PC-3 (cell line): ENCODE data around the gene MTMR11. TPM values are rescaled to one million over a fixed set of nuclear protein-coding genes. Genes with fewer than 3 reads are reported as not detected.

Source experiments
- ATAC-seq: fragments of 200-7000 bp; cut with Tn5 transposase; 2 replicates; pipeline ENCODE4 v1.9.1; 2020; ENCODE audit warnings: mild to moderate bottlenecking, moderate library complexity
- BruUV-seq: library from RNA; stranded (reverse); fragments of 400-500 nt; replicated peaks from 2 replicates; lab custom pipeline; 2021; lab: Mats Ljungman, UMichigan
- CTCF ChIA-PET: fragments of 300-600 bp; sonication (Branson Sonifier 250); formaldehyde crosslinking; loops from one replicate; lab custom pipeline; 2022; ENCODE audit warnings: antibody characterized with exemption; lab: Charles Lee
- POLR2A ChIA-PET: fragments of 300-600 bp; sonication (Branson Sonifier 250); formaldehyde crosslinking; loops from one replicate; lab custom pipeline; 2022; ENCODE audit warnings: antibody characterized with exemption; ENCODE audit not compliant: unreplicated experiment; lab: Charles Lee
- DNase-seq: peaks from one replicate; pipeline ENCODE4 v3.0.0-alpha.2; 2015
- H2AFZ ChIP-seq: fragments of 300-600 bp; sonication (generic); 2 replicates; pipeline ENCODE4 v1.6.0; 2016; ENCODE audit warnings: antibody characterized with exemption, low read length
- H3F3A ChIP-seq: fragments of 300-600 bp; sonication (generic); one replicate; pipeline ENCODE4 v1.6.0; 2017; ENCODE audit warnings: antibody characterized with exemption, low read length, control low read depth, mild to moderate bottlenecking; ENCODE audit not compliant: unreplicated experiment
- H3K27ac ChIP-seq: fragments of 300-600 bp; sonication (generic); 2 replicates; pipeline ENCODE4 v1.5.1; 2016; ENCODE audit warnings: mild to moderate bottlenecking, low read length
- H3K27me3 ChIP-seq: fragments of 300-600 bp; sonication (generic); 2 replicates; pipeline ENCODE4 v1.6.1; 2016; ENCODE audit warnings: low read length, mixed read lengths
- H3K36me3 ChIP-seq: fragments of 300-600 bp; sonication (generic); 2 replicates; pipeline ENCODE4 v1.6.1; 2016; ENCODE audit warnings: low read depth, mixed run types, low read length, mixed read lengths
- H3K4me1 ChIP-seq: fragments of 300-600 bp; sonication (generic); 2 replicates; pipeline ENCODE4 v1.5.1; 2016; ENCODE audit warnings: low read length; ENCODE audit not compliant: insufficient read depth
- H3K4me2 ChIP-seq: fragments of 300-600 bp; sonication (generic); 2 replicates; pipeline ENCODE4 v1.6.0; 2016; ENCODE audit warnings: low read length
- H3K4me3 ChIP-seq: fragments of 300-600 bp; sonication (generic); 2 replicates; pipeline ENCODE4 v1.5.1; 2016; ENCODE audit warnings: mild to moderate bottlenecking, low read length, mixed read lengths
- H3K79me2 ChIP-seq: fragments of 300-600 bp; sonication (generic); 2 replicates; pipeline ENCODE4 v1.6.1; 2017; ENCODE audit warnings: low read length, mixed read lengths
- H3K9ac ChIP-seq: fragments of 300-600 bp; sonication (generic); 2 replicates; pipeline ENCODE4 v1.6.0; 2016; ENCODE audit warnings: mild to moderate bottlenecking, low read length
- H3K9me2 ChIP-seq: fragments of 300-600 bp; sonication (generic); replicated peaks from 2 replicates; pipeline ENCODE4 v1.6.1; 2016; ENCODE audit warnings: mixed run types, low read length, mixed read lengths
- H3K9me3 ChIP-seq: fragments of 300-600 bp; sonication (generic); 2 replicates; pipeline ENCODE4 v1.6.1; 2016; ENCODE audit warnings: low read length, mixed read lengths
- H4K20me1 ChIP-seq: fragments of 300-600 bp; sonication (generic); 2 replicates; pipeline ENCODE4 v1.6.1; 2016; ENCODE audit warnings: low read length, mixed read lengths
- CTCF ChIP-seq: fragments of 300-600 bp; sonication (generic); conservative IDR thresholded peaks from 2 replicates; pipeline ENCODE4 v1.5.1; 2017; ENCODE audit warnings: antibody characterized with exemption, low read depth, mild to moderate bottlenecking, low read length
- EZH2 ChIP-seq: fragments of 300-600 bp; sonication (generic); IDR thresholded peaks from one replicate; pipeline ENCODE4 v1.6.1; 2017; ENCODE audit warnings: antibody characterized with exemption, mild to moderate bottlenecking, low read length; ENCODE audit not compliant: unreplicated experiment
- EZH2phosphoT487 ChIP-seq: fragments of 300-600 bp; sonication (generic); IDR thresholded peaks from 2 replicates; pipeline ENCODE4 v1.6.1; 2018; ENCODE audit warnings: mild to moderate bottlenecking, antibody characterized with exemption, low read length, borderline replicate concordance
- intact Hi-C: fragments of 100-400 bp; cut with micrococcal nuclease; formaldehyde crosslinking; loops from 2 replicates; pipeline ENCODE4 v1.9.0; 2023
- total RNA-seq: library from RNA; depleted of rRNA; stranded (reverse); fragments of >200 nt; gene quantifications from 2 replicates; pipeline ENCODE4 v1.2.3, GENCODE V29; 2014

Gene MTMR11
- total RNA-seq, 1 experiment from 2014 or later, result 5.1 TPM

DNA sequence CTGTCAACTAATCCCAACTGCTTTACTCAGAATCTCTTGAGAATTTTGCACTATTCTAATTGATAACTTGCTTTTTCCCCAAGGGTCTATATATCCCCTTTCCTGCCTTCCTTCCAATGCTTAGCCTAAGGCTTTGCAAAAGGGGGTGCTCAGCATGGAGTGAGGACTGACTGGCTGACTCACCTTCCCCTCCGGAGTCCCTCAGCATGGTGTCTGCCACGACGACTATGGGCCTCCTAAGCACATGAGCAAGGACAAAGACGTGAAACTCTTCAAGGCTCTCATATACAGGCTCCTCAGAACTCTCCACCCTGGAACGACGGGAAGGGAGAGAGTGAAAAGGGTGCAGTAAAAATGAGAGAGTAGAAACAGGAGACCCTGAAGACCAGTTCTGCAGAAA lies 13.2 kb upstream of the MTMR11 start:
- Histone ChIP-seq H3K9me2 (no peaks in the 10 kb centered on the region), H3K36me3 (peaks cover 9% of the 10 kb centered on the region), H3K27me3 (no peaks in the 10 kb centered on the region), H3K9me3 (no peaks in the 10 kb centered on the region), H4K20me1 (no peaks in the 10 kb centered on the region), H3K9ac (no peak overlapping the region), H3K4me3 (no peak overlapping the region), H3F3A (no peaks in the 10 kb centered on the region), H2AFZ (no peak overlapping the region), H3K4me1 (no peaks in the 10 kb centered on the region), H3K79me2 (no peaks in the 10 kb centered on the region), H3K4me2 (no peak overlapping the region), H3K27ac (no peak overlapping the region)
- ChIA-PET CTCF (no interaction called here), POLR2A (no interaction called here)
- intact Hi-C loops, result no loop called here
- TF ChIP-seq EZH2phosphoT487, result no peak
- TF ChIP-seq EZH2, result no peak
- no TSS peak for BruUV-seq
- ATAC-seq, result no peak
- DNase-seq, result no peak

- BruUV-seq, result no TSS peak
- Histone ChIP-seq H3K4me2 (no peak overlapping the region), H3K9ac (no peak overlapping the region), H3K9me3 (no peaks in the 10 kb centered on the region), H2AFZ (no peak overlapping the region), H3K27ac (no peak overlapping the region), H3F3A (peaks cover under 1% of the 10 kb centered on the region), H3K36me3 (peaks cover 12% of the 10 kb centered on the region), H3K4me3 (no peak overlapping the region), H4K20me1 (no peaks in the 10 kb centered on the region), H3K9me2 (no peaks in the 10 kb centered on the region), H3K4me1 (peaks cover 5% of the 10 kb centered on the region), H3K79me2 (no peaks in the 10 kb centered on the region), H3K27me3 (no peaks in the 10 kb centered on the region)
- no peak for DNase-seq
- ChIA-PET POLR2A (no interaction called here), CTCF (no interaction called here)
- TF ChIP-seq CTCF (no peak), EZH2phosphoT487 (no peak), EZH2 (no peak)
- intact Hi-C loops, result no loop called here
- ATAC-seq, result no peak
Measured at GRCh38 chr1:149945206-149945605, 8.5 kb upstream of the MTMR11 start.

DNA sequence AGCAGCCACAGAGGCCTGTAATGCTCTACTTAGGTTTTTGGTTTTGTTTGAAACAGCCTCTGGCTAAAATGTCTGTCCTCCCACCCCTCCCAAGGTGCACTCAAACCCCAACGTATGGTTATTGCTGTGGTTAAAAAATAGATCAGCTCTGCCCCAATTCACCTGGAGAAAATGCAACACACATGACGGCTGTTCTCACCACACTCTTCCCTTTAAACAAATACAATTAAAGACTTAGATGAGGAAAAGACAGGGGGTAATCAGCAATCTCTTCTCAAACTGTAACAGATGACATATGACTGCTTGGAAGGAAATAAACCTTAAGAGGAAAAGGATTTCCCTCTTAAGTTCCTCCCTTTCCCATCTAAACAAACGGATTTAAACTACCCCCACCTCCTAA lies 6.2 kb upstream of the MTMR11 start:
- Histone ChIP-seq H3K4me1 (peaks cover 23% of the 10 kb centered on the region), H3K9ac (no peak overlapping the region), H3K36me3 (peaks cover 12% of the 10 kb centered on the region; the same call in 1 of the 2 replicates), H3K9me2 (no peaks in the 10 kb centered on the region), H4K20me1 (no peaks in the 10 kb centered on the region), H3K27me3 (no peaks in the 10 kb centered on the region), H3K4me3 (no peak overlapping the region), H3K4me2 (no peak overlapping the region), H3K79me2 (no peaks in the 10 kb centered on the region), H2AFZ (no peak overlapping the region), H3K9me3 (no peaks in the 10 kb centered on the region), H3F3A (peaks cover 6% of the 10 kb centered on the region), H3K27ac (no peak overlapping the region)
- TF ChIP-seq CTCF (no peak), EZH2 (no peak), EZH2phosphoT487 (no peak)
- ATAC-seq (no peak), DNase-seq (no peak)
- POLR2A ChIA-PET, result no interaction called here
- CTCF ChIA-PET, result no interaction called here
- intact Hi-C loops, result no loop called here
- BruUV-seq, result no TSS peak
